Measurements from ENCODE around the gene TMEM11.

TMEM11 gene

GRCh38 chr17:21247552-21248258 lies 33.7 kb upstream of the TMEM11 start:
- Mint-ChIP-seq H3K4me3 (no peak overlapping the region), H3K9me3 (no peaks in the 10 kb centered on the region), H3K27ac (peak overlapping the region; percentile 72), H3K36me3 (no peaks in the 10 kb centered on the region), H3K4me1 (peaks cover 45% of the 10 kb centered on the region)
- ATAC-seq (no peak), DNase-seq (ENCODE audit: low spot score in 2 of 2) (no peak)

- H3K4me3 Mint-ChIP-seq = no peak overlapping the region
- H3K4me1 Mint-ChIP-seq = peaks cover 36% of the 10 kb centered on the region
Observed at GRCh38 chr17:21246698-21247097, 32.7 kb upstream of the TMEM11 start.

GRCh38 chr17:21245639-21246084 lies 31.7 kb upstream of the TMEM11 start:
- Mint-ChIP-seq H3K4me1 (peaks cover 29% of the 10 kb centered on the region), H3K9me3 (no peaks in the 10 kb centered on the region), H3K36me3 (no peaks in the 10 kb centered on the region), H3K27ac (no peak overlapping the region), H3K4me3 (no peak overlapping the region)
- ATAC-seq = no peak
- DNase-seq (ENCODE audit: low spot score in 2 of 2) = no peak

More at GRCh38 chr17:21246698-21247097, 32.7 kb upstream of the TMEM11 start:
- no peak for DNase-seq (ENCODE audit: low spot score in 2 of 2)
- H3K9me3 Mint-ChIP-seq = no peaks in the 10 kb centered on the region
- no peaks in the 10 kb centered on the region for H3K36me3 Mint-ChIP-seq
- no peak for ATAC-seq
- H3K27ac Mint-ChIP-seq = no peak overlapping the region

GRCh38 chr17:21243516-21244303 lies 29.7 kb upstream of the TMEM11 start:
- Mint-ChIP-seq H3K27ac (no peak overlapping the region), H3K4me3 (no peak overlapping the region), H3K9me3 (no peaks in the 10 kb centered on the region), H3K36me3 (no peaks in the 10 kb centered on the region), H3K4me1 (peaks cover 12% of the 10 kb centered on the region)
- no peak for DNase-seq (ENCODE audit: low spot score in 2 of 2)
- no peak for ATAC-seq

- no peaks in the 10 kb centered on the region for H3K9me3 Mint-ChIP-seq
- H3K27ac Mint-ChIP-seq = no peak overlapping the region
Observed at GRCh38 chr17:21242780-21243515, 29.0 kb upstream of the TMEM11 start.

GRCh38 chr17:21242026-21242697 lies 28.2 kb upstream of the TMEM11 start:
- Mint-ChIP-seq H3K36me3 (no peaks in the 10 kb centered on the region), H3K9me3 (no peaks in the 10 kb centered on the region), H3K27ac (no peak overlapping the region), H3K4me3 (no peak overlapping the region), H3K4me1 (no peaks in the 10 kb centered on the region)
- ATAC-seq (no peak), DNase-seq (ENCODE audit: low spot score in 2 of 2) (no peak)

More at GRCh38 chr17:21242780-21243515, 29.0 kb upstream of the TMEM11 start:
- H3K4me3 Mint-ChIP-seq = no peak overlapping the region
- DNase-seq (ENCODE audit: low spot score in 2 of 2) = no peak
- ATAC-seq = no peak
- H3K4me1 Mint-ChIP-seq = peaks cover 5% of the 10 kb centered on the region
- no peaks in the 10 kb centered on the region for H3K36me3 Mint-ChIP-seq

- no peak overlapping the region for H3K27ac Mint-ChIP-seq
- no peak overlapping the region for H3K4me3 Mint-ChIP-seq
- DNase-seq (ENCODE audit: low spot score in 2 of 2) (no peak), ATAC-seq (no peak)
- no peaks in the 10 kb centered on the region for H3K36me3 Mint-ChIP-seq
- no peaks in the 10 kb centered on the region for H3K4me1 Mint-ChIP-seq
- H3K9me3 Mint-ChIP-seq = no peaks in the 10 kb centered on the region
Observed at GRCh38 chr17:21241564-21241963, 27.6 kb upstream of the TMEM11 start.

- ATAC-seq = no peak
Observed at GRCh38 chr17:21240369-21241055, 26.6 kb upstream of the TMEM11 start.

GRCh38 chr17:21239680-21240368 lies 25.9 kb upstream of the TMEM11 start:
- Mint-ChIP-seq H3K27ac (no peak overlapping the region), H3K4me1 (no peaks in the 10 kb centered on the region), H3K36me3 (peaks cover 11% of the 10 kb centered on the region), H3K9me3 (peaks cover 3% of the 10 kb centered on the region), H3K4me3 (no peak overlapping the region)
- ATAC-seq = no peak
- DNase-seq (ENCODE audit: low spot score in 2 of 2) = no peak

More at GRCh38 chr17:21240369-21241055, 26.6 kb upstream of the TMEM11 start:
- Mint-ChIP-seq H3K36me3 (peaks cover 9% of the 10 kb centered on the region), H3K27ac (no peak overlapping the region), H3K4me3 (no peak overlapping the region), H3K4me1 (no peaks in the 10 kb centered on the region), H3K9me3 (peaks cover 3% of the 10 kb centered on the region)
- DNase-seq (ENCODE audit: low spot score in 2 of 2) = no peak

GRCh38 chr17:21235921-21236320 lies 22.0 kb upstream of the TMEM11 start:
- no peaks in the 10 kb centered on the region for H3K4me1 Mint-ChIP-seq
- no peak for DNase-seq (ENCODE audit: low spot score in 2 of 2)
- peak overlapping the region; percentile 18 for H3K27ac Mint-ChIP-seq
- ATAC-seq = no peak
- peaks cover 9% of the 10 kb centered on the region for H3K9me3 Mint-ChIP-seq
- H3K4me3 Mint-ChIP-seq = no peak overlapping the region
- peaks cover 11% of the 10 kb centered on the region for H3K36me3 Mint-ChIP-seq

GRCh38 chr17:21233581-21234347 lies 19.8 kb upstream of the TMEM11 start:
- ATAC-seq (no peak), DNase-seq (ENCODE audit: low spot score in 2 of 2) (no peak)
- Mint-ChIP-seq H3K36me3 (peaks cover 11% of the 10 kb centered on the region), H3K4me1 (no peaks in the 10 kb centered on the region), H3K9me3 (peaks cover 9% of the 10 kb centered on the region), H3K4me3 (no peak overlapping the region), H3K27ac (no peak overlapping the region)

GRCh38 chr17:21232033-21232749 lies 18.2 kb upstream of the TMEM11 start:
- Mint-ChIP-seq H3K4me3 (no peak overlapping the region), H3K27ac (no peak overlapping the region), H3K36me3 (peaks cover 11% of the 10 kb centered on the region), H3K4me1 (no peaks in the 10 kb centered on the region), H3K9me3 (peaks cover 9% of the 10 kb centered on the region)
- DNase-seq (ENCODE audit: low spot score in 2 of 2) (no peak), ATAC-seq (no peak)

- ATAC-seq (no peak), DNase-seq (ENCODE audit: low spot score in 2 of 2) (no peak)
- no peak overlapping the region for H3K4me3 Mint-ChIP-seq
- H3K27ac Mint-ChIP-seq = no peak overlapping the region
- peaks cover 11% of the 10 kb centered on the region for H3K36me3 Mint-ChIP-seq
- peaks cover 9% of the 10 kb centered on the region for H3K9me3 Mint-ChIP-seq
- H3K4me1 Mint-ChIP-seq = no peaks in the 10 kb centered on the region
Observed at GRCh38 chr17:21231533-21231932, 17.6 kb upstream of the TMEM11 start.
